HEK293 (cell line): ENCODE data around the gene MOG.
"Not testable (repeated sequence)": the region's sequence is repeated elsewhere in the genome, so short reads cannot be mapped to it uniquely, and the experiment has no call there.

Experiments
- CTCF ChIP-seq: fragments of 450-650 bp; formaldehyde crosslinking; IDR thresholded peaks from 2 replicates; pipeline ENCODE4 v1.5.1; 2016; ENCODE audit warnings: missing biosample characterization, missing genetic modification characterization
- ELK4 ChIP-seq: IDR thresholded peaks from 2 replicates; pipeline ENCODE4 v1.6.1; 2011; ENCODE audit warnings: mild to moderate bottlenecking, low read depth, low read length, borderline replicate concordance
- MEIS1 ChIP-seq: sonication (generic); formaldehyde crosslinking; IDR thresholded peaks from 2 replicates; pipeline ENCODE4 v1.8.1; 2022; ENCODE audit warnings: missing genetic modification reagents, mild to moderate bottlenecking, borderline replicate concordance
- OVOL3 ChIP-seq: fragments of 450-650 bp; formaldehyde crosslinking; IDR thresholded peaks from 2 replicates; pipeline ENCODE4 v1.5.1; 2016; ENCODE audit warnings: missing biosample characterization, missing genetic modification characterization
- REST ChIP-seq: fragments of 450-650 bp; formaldehyde crosslinking; IDR thresholded peaks from 2 replicates; pipeline ENCODE4 v1.5.1; 2016; ENCODE audit warnings: missing biosample characterization, missing genetic modification characterization
- SETDB1 ChIP-seq: IDR thresholded peaks from one replicate; pipeline ENCODE4 v1.6.1; 2017; ENCODE audit warnings: mild to moderate bottlenecking, low read length, moderate library complexity, mixed read lengths; ENCODE audit not compliant: insufficient read length
- ZBTB11 ChIP-seq: fragments of 450-650 bp; formaldehyde crosslinking; conservative IDR thresholded peaks from 2 replicates; pipeline ENCODE4 v1.5.1; 2016; ENCODE audit warnings: low read depth, missing biosample characterization, missing genetic modification characterization
- ZNF148 ChIP-seq: fragments of 450-650 bp; formaldehyde crosslinking; IDR thresholded peaks from 2 replicates; pipeline ENCODE4 v1.5.0; 2017; ENCODE audit warnings: missing biosample characterization, missing genetic modification characterization, borderline replicate concordance
- ZNF18 ChIP-seq: fragments of 450-650 bp; formaldehyde crosslinking; IDR thresholded peaks from 2 replicates; pipeline ENCODE4 v1.5.1; 2016; ENCODE audit warnings: missing biosample characterization, missing genetic modification characterization
- ZNF23 ChIP-seq: fragments of 450-650 bp; formaldehyde crosslinking; IDR thresholded peaks from 2 replicates; pipeline ENCODE4 v1.5.1; 2016; ENCODE audit warnings: missing biosample characterization, missing genetic modification characterization, borderline replicate concordance
- ZNF362 ChIP-seq: fragments of 450-650 bp; formaldehyde crosslinking; IDR thresholded peaks from 2 replicates; pipeline ENCODE4 v1.5.1; 2016; ENCODE audit warnings: missing biosample characterization, missing genetic modification characterization
- ZNF580 ChIP-seq: fragments of 450-650 bp; formaldehyde crosslinking; IDR thresholded peaks from 2 replicates; pipeline ENCODE4 v1.5.1; 2016; ENCODE audit warnings: missing biosample characterization, missing genetic modification characterization
- ZNF626 ChIP-seq: fragments of 450-650 bp; sonication (Bioruptor Pico); formaldehyde crosslinking; IDR thresholded peaks from 2 replicates; pipeline ENCODE4 v1.5.1; 2018; ENCODE audit warnings: missing biosample characterization, missing genetic modification characterization, inconsistent platforms

- TF ChIP-seq ZNF362 (tag by site-specific recombination); ZNF148 (tag by site-specific recombination); ZNF23 (tag by site-specific recombination); REST (tag by site-specific recombination); ELK4; CTCF (tag by site-specific recombination); ZNF18; OVOL3 (tag by site-specific recombination); ZBTB11 (tag by site-specific recombination); ZNF580 (tag by site-specific recombination); MEIS1 (CRISPR knock-in tag); ZNF626 (tag by site-specific recombination); SETDB1: not testable (repeated sequence)
Observed at GRCh38 chr6:29661502-29662141, 4.7 kb downstream of the MOG start.
